Fibroblast of skin of back (primary cell): ENCODE measurements around the gene RPRML.
"Not testable (repeated sequence)": the region's sequence is repeated elsewhere in the genome, so short reads cannot be mapped to it uniquely, and the experiment has no call there.

ENCODE experiments used
- DNase-seq: peaks from one replicate; pipeline ENCODE4 v3.0.0-alpha.2; 2013

Gene RPRML

GRCh38 chr17:46975287-46975686 lies 3.8 kb downstream of the RPRML start:
- DNase-seq = no peak

GRCh38 chr17:46974086-46974485 lies 5.0 kb downstream of the RPRML start:
- DNase-seq = no peak

GRCh38 chr17:46972346-46972745 lies 6.7 kb downstream of the RPRML start:
- no peak for DNase-seq

DNA sequence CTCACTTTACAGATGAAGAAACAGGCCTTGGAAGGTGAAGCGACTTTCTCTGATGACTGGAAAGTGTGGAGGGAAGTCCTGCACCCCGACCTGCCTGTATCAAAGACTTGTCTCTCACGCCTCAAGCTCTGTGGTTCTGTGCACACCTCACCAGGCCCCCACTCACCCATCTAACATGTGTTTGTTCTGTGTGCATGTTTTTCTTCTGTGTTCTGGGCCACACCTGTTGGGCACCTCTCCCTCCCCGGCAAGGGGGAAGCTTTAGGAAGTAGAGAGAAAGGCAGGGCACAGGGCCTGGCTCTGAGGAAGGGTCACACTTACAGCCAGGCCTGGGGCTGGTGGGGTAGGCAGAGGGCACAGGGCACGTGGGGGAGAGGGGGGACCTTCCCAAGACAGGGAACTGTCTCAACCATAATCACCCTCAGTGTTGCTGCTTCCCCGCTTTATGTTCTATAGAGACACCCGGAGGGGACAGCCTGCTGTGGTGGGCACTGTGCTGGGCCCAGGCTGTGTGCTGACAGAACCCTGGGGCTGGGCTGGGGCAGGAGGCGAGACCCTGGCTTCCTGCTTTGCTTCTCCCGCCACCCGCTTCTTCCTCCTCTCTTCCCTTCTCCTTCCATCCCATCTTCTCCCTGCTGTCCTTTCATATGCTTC lies 7.3 kb downstream of the RPRML start:
- DNase-seq = no peak

- no peak for DNase-seq
Measured at GRCh38 chr17:46968896-46969295, 10.2 kb downstream of the RPRML start.

GRCh38 chr17:46968224-46968834 lies 10.7 kb downstream of the RPRML start:
- no peak for DNase-seq

- peak; percentile 48 for DNase-seq
Measured at GRCh38 chr17:46964315-46965265, 14.5 kb downstream of the RPRML start.

DNA sequence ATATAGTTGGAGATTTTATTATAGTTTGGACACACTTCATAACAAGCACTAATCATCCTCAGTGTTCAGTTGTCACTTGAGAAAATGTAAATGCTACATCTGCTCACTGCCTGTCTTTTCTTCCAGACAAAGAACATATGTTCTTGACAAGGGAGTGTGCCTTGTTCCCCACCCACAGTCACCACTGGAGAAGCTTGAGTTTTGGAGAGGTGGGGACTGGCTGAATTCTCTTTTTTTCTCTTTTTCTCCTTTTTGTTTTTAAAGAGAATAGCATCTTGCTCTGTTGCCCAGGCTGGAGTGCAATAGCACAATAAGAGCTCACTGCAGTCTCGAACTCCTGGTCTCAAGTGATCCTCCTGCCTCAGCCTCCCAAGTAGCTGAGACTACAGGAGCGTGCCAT lies 15.5 kb downstream of the RPRML start:
- DNase-seq = no peak

GRCh38 chr17:46962374-46962790 lies 16.7 kb downstream of the RPRML start:
- DNase-seq = peak; percentile 76

GRCh38 chr17:46960152-46960551 lies 18.9 kb downstream of the RPRML start:
- DNase-seq = no peak

DNA sequence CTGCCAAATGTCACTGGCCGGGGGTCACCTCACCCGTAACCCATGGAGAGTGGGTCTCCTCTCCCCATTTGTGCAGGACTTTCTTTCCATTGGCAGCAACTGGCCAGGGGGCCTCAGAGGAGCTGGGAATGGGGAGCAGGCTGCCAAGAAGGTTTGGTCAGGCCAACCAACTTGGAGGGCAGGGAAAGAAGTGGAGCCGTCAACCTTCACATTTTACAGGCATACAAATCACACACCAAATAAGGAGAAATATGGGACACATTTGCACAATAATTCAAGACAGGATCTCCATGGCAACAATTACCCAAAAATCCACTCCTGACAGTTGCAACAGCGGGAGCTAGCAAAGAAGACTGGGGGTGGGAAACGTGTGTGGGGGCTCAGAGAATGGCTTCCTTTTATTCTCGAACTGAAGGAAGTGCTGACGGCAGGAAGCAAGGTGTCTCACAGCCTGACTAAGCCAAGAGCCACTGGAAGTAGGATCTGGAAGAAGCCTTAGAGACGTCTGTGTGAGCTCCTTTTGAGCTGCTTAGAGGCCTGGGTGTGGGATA lies 20.9 kb downstream of the RPRML start:
- no peak for DNase-seq

DNA sequence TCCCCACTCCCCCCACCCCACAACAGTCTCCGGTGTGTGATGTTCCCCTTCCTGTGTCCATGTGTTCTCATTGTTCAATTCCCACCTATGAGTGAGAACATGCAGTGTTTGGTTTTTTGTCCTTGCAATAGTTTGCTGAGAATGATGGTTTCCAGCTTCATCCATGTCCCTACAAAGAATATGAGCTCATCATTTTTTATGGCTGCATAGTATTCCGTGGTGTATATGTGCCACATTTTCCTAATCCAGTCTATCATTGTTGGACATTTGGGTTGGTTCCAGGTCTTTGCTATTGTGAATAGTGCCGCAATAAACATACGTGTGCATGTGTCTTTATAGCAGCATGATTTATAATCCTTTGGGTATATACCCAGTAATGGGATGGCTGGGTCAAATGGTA lies 25.9 kb downstream of the RPRML start:
- DNase-seq = not testable (repeated sequence)

GRCh38 chr17:46952115-46952514 lies 26.9 kb downstream of the RPRML start:
- DNase-seq = no peak

DNA sequence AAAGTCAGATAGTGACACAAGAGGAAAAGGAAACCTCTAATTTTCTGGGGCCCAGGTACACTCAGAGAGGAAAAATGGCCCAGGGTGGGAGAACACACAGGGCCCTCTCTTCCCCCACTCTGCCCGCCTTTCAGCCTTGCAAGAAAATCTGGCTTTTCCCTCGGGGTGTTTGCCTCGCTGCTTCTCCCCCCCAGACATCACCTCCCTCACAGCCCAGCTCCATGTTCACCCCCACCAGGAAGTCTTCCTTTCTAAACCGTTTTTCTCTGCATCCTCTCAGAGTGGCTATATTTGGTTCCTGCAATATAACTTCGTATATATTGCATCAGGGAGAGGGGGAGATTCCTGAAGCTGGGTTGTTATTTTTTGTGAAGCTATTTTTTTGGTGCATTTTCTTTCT lies 27.3 kb downstream of the RPRML start:
- DNase-seq = no peak

GRCh38 chr17:46950997-46951621 lies 27.9 kb downstream of the RPRML start:
- DNase-seq = no peak

DNA sequence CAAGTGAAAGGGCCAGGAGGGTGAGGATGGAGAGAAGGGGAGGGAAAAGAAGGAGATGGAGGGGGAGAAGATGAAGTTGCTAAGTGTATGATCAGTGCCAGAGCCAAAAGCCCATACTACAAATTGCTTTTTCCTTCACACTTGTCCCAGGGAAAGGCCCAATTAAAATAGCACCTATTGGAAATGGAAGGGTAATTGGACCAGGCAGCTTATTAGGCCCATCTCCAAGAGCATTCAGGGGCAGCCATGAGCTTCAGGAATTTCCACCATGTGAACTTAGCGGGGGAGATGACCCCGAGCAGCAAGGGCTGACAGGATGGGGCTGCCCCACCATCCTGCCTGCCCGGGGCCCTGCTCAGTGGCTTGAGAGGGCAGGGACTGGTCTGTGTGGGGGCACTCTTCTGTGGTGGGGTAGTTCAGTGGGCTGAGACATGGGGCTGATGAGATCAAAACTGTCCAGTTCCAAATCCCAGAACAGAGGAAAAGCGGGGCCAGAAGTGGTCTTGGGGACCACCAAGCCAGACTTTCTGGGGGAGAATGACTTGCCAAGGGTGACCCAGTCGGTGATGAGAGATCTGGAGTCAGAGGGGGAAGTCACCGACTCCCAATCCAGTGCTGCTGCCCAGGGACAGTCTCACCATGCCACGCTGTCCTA lies 28.6 kb downstream of the RPRML start:
- DNase-seq = no peak

DNA sequence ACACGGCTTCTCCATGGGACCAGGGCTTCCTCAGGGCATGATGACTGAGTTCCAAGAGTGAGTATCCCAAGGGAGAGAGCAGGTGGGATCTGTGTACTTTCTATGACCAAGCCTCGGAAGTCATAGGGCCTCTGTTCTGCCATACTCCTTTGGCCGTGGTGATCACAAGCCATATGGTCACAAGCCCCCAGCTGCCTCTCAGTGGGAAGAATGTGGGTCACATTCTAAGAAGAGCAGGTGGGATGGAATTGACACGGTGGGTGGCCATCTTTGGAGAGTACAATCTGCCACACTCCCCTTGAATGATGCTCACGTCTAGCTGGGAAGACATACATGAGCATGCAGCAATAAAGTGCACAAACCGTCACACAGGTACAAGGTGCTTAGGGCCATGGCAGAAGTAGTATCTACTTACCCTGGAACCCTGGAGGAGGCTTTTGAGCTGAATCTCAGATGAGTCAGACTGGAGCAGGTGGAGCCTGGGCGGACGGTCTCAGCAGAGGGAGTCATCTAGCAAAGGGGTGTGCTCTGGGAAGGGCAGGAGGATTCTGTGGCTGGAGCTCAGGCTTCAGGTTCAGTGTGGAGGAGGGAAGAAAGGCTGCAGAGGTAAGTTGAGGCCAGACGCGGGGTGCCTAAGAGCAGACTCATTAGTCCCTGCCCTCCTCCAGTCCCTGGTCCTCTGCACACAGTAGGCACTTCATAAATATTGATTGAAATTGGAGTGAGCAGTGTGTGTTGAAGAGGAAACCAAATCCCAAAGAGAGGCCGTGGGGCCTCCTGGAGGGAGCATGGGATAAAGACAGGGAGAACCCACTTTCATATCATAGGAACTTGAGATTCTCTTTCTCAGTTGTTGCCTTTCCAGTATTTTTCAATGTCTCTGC lies 29.5 kb downstream of the RPRML start:
- DNase-seq = no peak

DNA sequence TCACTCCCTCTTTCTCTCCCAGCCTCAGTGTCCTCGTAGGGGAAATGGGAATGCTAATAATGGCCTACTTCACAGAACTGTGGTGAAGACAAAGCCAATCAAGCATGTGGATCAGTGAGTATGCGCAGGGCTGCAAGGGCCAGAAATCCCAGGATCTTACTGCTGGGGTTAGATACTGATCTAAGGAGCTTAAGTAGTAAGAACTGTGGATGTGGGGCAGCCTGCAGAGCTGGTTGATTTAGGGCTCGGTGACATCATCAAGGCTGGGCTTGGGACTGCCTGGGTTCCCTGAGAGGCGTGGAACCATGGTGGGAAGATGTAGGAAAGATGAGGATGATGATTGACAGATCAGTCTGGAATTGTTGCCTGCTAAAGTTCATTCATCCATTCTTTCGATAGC lies 30.5 kb downstream of the RPRML start:
- DNase-seq = no peak

DNA sequence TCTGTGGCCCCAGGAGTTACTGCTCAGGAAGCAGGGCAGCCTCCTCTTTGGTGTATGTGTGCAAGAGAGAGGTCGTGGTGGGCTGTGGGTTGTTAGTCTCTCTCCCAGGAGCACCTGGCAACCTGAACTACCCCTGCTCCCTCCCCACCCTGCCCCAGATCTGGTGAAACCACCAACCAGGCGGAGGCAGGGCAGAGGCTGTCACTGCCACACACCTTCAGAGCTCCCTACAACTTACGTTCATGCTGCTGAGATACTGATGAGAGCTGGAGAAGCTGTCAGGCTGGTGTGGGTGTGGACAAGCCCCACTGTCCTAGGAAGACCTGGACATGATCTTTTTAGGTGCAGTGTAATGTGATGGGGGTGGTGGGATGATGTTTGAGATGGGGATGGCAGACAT lies 31.8 kb downstream of the RPRML start:
- DNase-seq = no peak

DNA sequence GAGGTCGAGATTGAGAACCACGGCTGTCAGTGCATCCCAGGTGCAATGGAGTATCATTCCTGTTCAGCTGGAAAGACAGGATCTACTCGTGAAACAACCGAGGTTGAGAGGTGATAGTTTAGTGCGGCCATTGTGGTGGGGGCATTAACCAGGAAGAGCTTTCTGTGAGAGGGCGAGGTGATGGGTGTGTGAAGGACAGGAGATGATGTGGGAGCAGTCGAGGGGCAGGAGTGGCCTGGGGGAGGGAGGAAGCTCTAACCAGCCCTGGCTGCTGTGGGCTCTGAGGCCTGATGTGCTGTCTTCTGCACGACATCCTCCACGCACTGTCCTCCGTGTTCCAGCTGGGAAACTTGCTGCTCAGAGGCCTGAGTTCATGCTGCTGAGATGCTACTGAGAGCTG lies 34.1 kb downstream of the RPRML start:
- DNase-seq = no peak
